ENCODE data around the gene SARDH. TPM values are rescaled to one million over a fixed set of nuclear protein-coding genes. Genes with fewer than 3 reads are reported as not detected.

Gene SARDH
- total and polyA plus RNA-seq, 2 donors (not counting 1 experiment from before 2014, with no cell fraction given), result 2.5 to 4.8 TPM

DNA sequence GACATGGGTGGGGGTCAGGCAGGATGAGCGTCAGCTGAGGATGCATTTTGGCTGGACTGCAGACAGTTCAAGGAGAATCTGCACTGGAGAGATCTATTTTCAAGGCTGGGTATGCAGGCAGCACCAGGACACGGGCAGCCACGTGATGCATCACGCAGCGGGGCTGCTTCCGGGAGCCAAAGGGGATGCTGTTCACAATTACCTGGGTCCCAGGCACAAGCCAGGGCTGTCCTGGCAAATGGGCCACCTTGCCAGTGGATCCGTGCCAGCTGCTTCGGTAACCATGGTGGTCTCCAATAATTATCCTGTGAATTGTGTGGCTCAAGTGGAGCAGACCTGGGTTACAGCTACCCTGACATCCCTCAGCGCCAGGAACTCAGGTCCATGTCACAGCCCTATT, 84.5 kb downstream of the SARDH start:
- Histone ChIP-seq H3K4me2 (ENCODE audit: extremely low read depth, insufficient read depth, low read length) (no peak overlapping the region), H3K9me3 (ENCODE audit: control insufficient read depth, insufficient read depth, low read depth, low read length) (no peaks in the 10 kb centered on the region), H3K27me3 (ENCODE audit: control insufficient read depth, insufficient read depth, low read length) (no peaks in the 10 kb centered on the region), H3K79me2 (ENCODE audit: control insufficient read depth, insufficient read depth, low read length) (no peaks in the 10 kb centered on the region), H3K4me1 (ENCODE audit: control insufficient read depth, extremely low read depth, insufficient read depth, low read length) (no peaks in the 10 kb centered on the region), H3K36me3 (ENCODE audit: control insufficient read depth, insufficient read depth, low read length) (no peaks in the 10 kb centered on the region), H3K27ac (ENCODE audit: insufficient read depth, low read length) (no peak overlapping the region), H3K9ac (ENCODE audit: insufficient read depth, low read length) (no peak overlapping the region), H4K20me1 (ENCODE audit: control insufficient read depth, extremely low read depth, insufficient read depth, low read length) (no peaks in the 10 kb centered on the region), H3K4me3 (replicated peaks in 1 of 4; ENCODE audit: control extremely low read depth in 1 of 4, insufficient read depth in 1 of 4, low read depth in 3 of 4, low read length in 4 of 4) (no peak overlapping the region), H2AFZ (ENCODE audit: low read length) (no peak overlapping the region)
- no peak for TF ChIP-seq EZH2 (IDR thresholded peaks at IDR 0.05; ENCODE audit: low read length, missing control alignments)
- TF ChIP-seq, protein P1, sequence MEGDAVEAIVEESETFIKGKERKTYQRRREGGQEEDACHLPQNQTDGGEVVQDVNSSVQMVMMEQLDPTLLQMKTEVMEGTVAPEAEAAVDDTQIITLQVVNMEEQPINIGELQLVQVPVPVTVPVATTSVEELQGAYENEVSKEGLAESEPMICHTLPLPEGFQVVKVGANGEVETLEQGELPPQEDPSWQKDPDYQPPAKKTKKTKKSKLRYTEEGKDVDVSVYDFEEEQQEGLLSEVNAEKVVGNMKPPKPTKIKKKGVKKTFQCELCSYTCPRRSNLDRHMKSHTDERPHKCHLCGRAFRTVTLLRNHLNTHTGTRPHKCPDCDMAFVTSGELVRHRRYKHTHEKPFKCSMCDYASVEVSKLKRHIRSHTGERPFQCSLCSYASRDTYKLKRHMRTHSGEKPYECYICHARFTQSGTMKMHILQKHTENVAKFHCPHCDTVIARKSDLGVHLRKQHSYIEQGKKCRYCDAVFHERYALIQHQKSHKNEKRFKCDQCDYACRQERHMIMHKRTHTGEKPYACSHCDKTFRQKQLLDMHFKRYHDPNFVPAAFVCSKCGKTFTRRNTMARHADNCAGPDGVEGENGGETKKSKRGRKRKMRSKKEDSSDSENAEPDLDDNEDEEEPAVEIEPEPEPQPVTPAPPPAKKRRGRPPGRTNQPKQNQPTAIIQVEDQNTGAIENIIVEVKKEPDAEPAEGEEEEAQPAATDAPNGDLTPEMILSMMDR (conservative IDR thresholded peaks at IDR 0.05 in 1 of 2, IDR thresholded peaks at IDR 0.05 in 1 of 2; ENCODE audit: low read depth in 1 of 2, low read length in 2 of 2), result no peak
- DNase-seq (ENCODE audit: low read depth in 2 of 2), result no peak

DNA sequence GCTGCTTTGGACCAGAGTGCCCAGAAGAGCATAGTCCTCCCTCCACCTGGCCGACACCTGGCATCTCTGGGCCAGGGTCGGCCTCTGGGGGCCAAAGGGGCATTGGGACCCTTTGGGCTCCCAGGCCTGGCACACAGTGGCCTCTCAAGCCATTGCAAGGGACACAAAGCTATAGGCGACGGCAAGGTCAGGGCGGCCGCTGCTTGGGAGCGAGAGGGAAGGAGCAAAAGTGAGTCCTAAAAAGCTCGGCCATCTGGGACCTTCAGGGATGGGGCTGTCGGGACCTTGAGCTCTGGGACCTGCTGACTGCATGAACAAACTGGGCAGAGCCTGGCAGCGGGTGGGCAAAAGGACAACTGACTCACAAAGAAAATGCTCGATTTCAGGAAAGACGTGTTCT, 88.1 kb downstream of the SARDH start:
- no peaks in the 10 kb centered on the region for H3K36me3 ChIP-seq (ENCODE audit: control insufficient read depth, insufficient read depth, low read length)
- no peaks in the 10 kb centered on the region for H4K20me1 ChIP-seq (ENCODE audit: control insufficient read depth, extremely low read depth, insufficient read depth, low read length)
- no peak for DNase-seq (ENCODE audit: low read depth in 2 of 2)
- H3K9ac ChIP-seq (ENCODE audit: insufficient read depth, low read length), result no peak overlapping the region
- H3K4me3 ChIP-seq (replicated peaks in 1 of 4; ENCODE audit: control extremely low read depth in 1 of 4, insufficient read depth in 1 of 4, low read depth in 3 of 4, low read length in 4 of 4), result no peak overlapping the region
- no peak for TF ChIP-seq EZH2 (IDR thresholded peaks at IDR 0.05; ENCODE audit: low read length, missing control alignments)
- TF ChIP-seq, protein P1 (conservative IDR thresholded peaks at IDR 0.05 in 1 of 2, IDR thresholded peaks at IDR 0.05 in 1 of 2; ENCODE audit: low read depth in 1 of 2, low read length in 2 of 2), result no peak
- H3K4me1 ChIP-seq (ENCODE audit: control insufficient read depth, extremely low read depth, insufficient read depth, low read length), result no peaks in the 10 kb centered on the region
- no peaks in the 10 kb centered on the region for H3K79me2 ChIP-seq (ENCODE audit: control insufficient read depth, insufficient read depth, low read length)
- H3K4me2 ChIP-seq (ENCODE audit: extremely low read depth, insufficient read depth, low read length), result no peak overlapping the region
- no peaks in the 10 kb centered on the region for H3K9me3 ChIP-seq (ENCODE audit: control insufficient read depth, insufficient read depth, low read depth, low read length)
- no peak overlapping the region for H3K27ac ChIP-seq (ENCODE audit: insufficient read depth, low read length)
- no peaks in the 10 kb centered on the region for H3K27me3 ChIP-seq (ENCODE audit: control insufficient read depth, insufficient read depth, low read length)
- H2AFZ ChIP-seq (ENCODE audit: low read length), result no peak overlapping the region

DNA sequence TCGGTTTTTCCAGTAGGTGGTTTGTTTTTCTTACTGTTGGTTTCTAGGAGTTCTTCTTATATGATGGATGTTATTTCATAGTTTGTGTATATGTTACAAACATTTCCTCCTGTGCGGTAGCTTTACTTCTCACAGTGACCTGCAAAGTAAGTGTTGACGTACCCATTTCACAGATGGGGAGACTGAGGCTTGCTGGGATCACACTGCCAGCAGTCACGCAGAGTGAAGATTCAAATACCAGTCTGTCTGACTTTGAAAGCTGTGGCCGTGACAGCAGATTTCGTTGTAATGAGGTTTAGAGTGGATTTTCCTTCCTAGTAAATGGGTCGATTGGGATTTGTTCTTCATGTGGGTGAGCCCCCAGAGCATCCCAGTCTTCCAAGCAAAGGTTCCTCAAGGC, 89.0 kb downstream of the SARDH start:
- H3K27me3 ChIP-seq (ENCODE audit: control insufficient read depth, insufficient read depth, low read length), result no peaks in the 10 kb centered on the region
- H3K9ac ChIP-seq (ENCODE audit: insufficient read depth, low read length), result no peak overlapping the region
- no peak overlapping the region for H3K4me2 ChIP-seq (ENCODE audit: extremely low read depth, insufficient read depth, low read length)
- H2AFZ ChIP-seq (ENCODE audit: low read length), result no peak overlapping the region
- no peak for DNase-seq (ENCODE audit: low read depth in 2 of 2)
- H3K27ac ChIP-seq (ENCODE audit: insufficient read depth, low read length), result no peak overlapping the region
- no peaks in the 10 kb centered on the region for H4K20me1 ChIP-seq (ENCODE audit: control insufficient read depth, extremely low read depth, insufficient read depth, low read length)
- no peak overlapping the region for H3K4me3 ChIP-seq (replicated peaks in 1 of 4; ENCODE audit: control extremely low read depth in 1 of 4, insufficient read depth in 1 of 4, low read depth in 3 of 4, low read length in 4 of 4)
- no peaks in the 10 kb centered on the region for H3K4me1 ChIP-seq (ENCODE audit: control insufficient read depth, extremely low read depth, insufficient read depth, low read length)
- TF ChIP-seq, protein P1 (conservative IDR thresholded peaks at IDR 0.05 in 1 of 2, IDR thresholded peaks at IDR 0.05 in 1 of 2; ENCODE audit: low read depth in 1 of 2, low read length in 2 of 2), result no peak
- no peak for TF ChIP-seq EZH2 (IDR thresholded peaks at IDR 0.05; ENCODE audit: low read length, missing control alignments)
- H3K79me2 ChIP-seq (ENCODE audit: control insufficient read depth, insufficient read depth, low read length), result no peaks in the 10 kb centered on the region
- no peaks in the 10 kb centered on the region for H3K9me3 ChIP-seq (ENCODE audit: control insufficient read depth, insufficient read depth, low read depth, low read length)
- no peaks in the 10 kb centered on the region for H3K36me3 ChIP-seq (ENCODE audit: control insufficient read depth, insufficient read depth, low read length)

All from fibroblast of lung (primary cell).